Right lobe of liver (tissue), 6 donors: ENCODE measurements around the gene CBX5. TPM values are rescaled to one million over a fixed set of nuclear protein-coding genes. Genes with fewer than 3 reads are reported as not detected.

Experiments used
- ATAC-seq, 4 donors: fragments of 200-7000 bp; cut with Tn5 transposase; one replicate each; pipeline ENCODE4 v1.9.1; 2020; ENCODE audit warnings: mild to moderate bottlenecking in 4 of 4, moderate library complexity in 4 of 4
- DNase-seq, 3 donors: peaks; one replicate each; pipeline ENCODE4 v3.0.0-alpha.2; 2020
- H3K27ac ChIP-seq, 3 donors: fragments of 200-600 bp; one replicate each; pipeline ENCODE4 v1.8.0; 2022
- H3K27me3 ChIP-seq, 2 donors: fragments of 200-600 bp; one replicate each; pipeline ENCODE4 v1.8.0; 2022
- H3K36me3 ChIP-seq, 4 donors: fragments of 200-600 bp; sonication (generic) in 1 of 4; one replicate each; pipeline versions ENCODE4 v1.5.1 to v1.8.0; 2017 to 2022; ENCODE audit warnings: control low read depth in 1 of 4
- H3K4me1 ChIP-seq, 4 donors: fragments of 200-600 bp; sonication (generic) in 1 of 4; one replicate each; pipeline versions ENCODE4 v1.5.1 to v1.8.0; 2017 to 2022; ENCODE audit warnings: control low read depth in 1 of 4
- H3K4me3 ChIP-seq, 3 donors: fragments of 200-600 bp; one replicate each; pipeline ENCODE4 v1.8.0; 2022
- H3K9me3 ChIP-seq, 4 donors: fragments of 200-600 bp; sonication (generic) in 1 of 4; one replicate each; pipeline versions ENCODE4 v1.5.1 to v1.8.0; 2017 to 2022; ENCODE audit warnings: control low read depth in 1 of 4
- CTCF ChIP-seq, 4 donors: fragments of 200-600 bp in 3 of 4; fragments of 450-650 bp in 1 of 4; IDR thresholded peaks; one replicate each; pipeline versions ENCODE4 v1.5.1 to v1.8.0; 2016 to 2022; ENCODE audit warnings: antibody characterized with exemption in 4 of 4, mild to moderate bottlenecking in 2 of 4
- POLR2A ChIP-seq: fragments of 450-650 bp; IDR thresholded peaks from one replicate; pipeline ENCODE4 v1.6.1; 2017; ENCODE audit warnings: antibody characterized with exemption, mild to moderate bottlenecking
- WGBS: methylation state at CpG from one replicate; pipeline ENCODE4 v1.1.6; 2018; ENCODE audit warnings: low coverage, low lambda C conversion rate; ENCODE audit not compliant: insufficient coverage; ENCODE audit errors: missing lambda C conversion rate; 5-methylcytosine and 5-hydroxymethylcytosine counted together
- intact Hi-C, 2 donors: fragments of 100-400 bp; cut with DNase I; formaldehyde crosslinking; loops; one replicate each; pipeline versions ENCODE4 v1.11.2 to v1.14.1; 2022
- total RNA-seq, 6 experiments: library from RNA; depleted of rRNA in 2 of 6; stranded (reverse); fragments of >200 nt in 2 of 6; fragmentation: NEBNext Ultra II Directional in 3 of 6; extraction: Animal tissue kit (Norgen Biotek cat#: 25700) in 3 of 6; gene quantifications; one replicate each; pipeline versions ENCODE4 v1.1.0 to v1.2.4, GENCODE V29; 2016 to 2023
- donor health status: DM: no; HTN: yes; CAD: no.
- donor health status: DM: no; HTN: no; CAD: no.
- donor health status: DM: no; HTN: no; CAD: no.
- donor health status: DM: no; HTN: yes; CAD: no.
- donor health status: DM: no; HTN: yes; CAD: no.

Gene CBX5
- total RNA-seq, 6 experiments from 2014 or later: 14.4 to 23.7 (median 20.1) TPM

GRCh38 chr12:54221402-54221984 is 58.4 kb downstream of the CBX5 start:
- H3K4me1 ChIP-seq: peaks cover 0 to 8% (median 0%) of the 10 kb centered on the region in 4 donors
- intact Hi-C loops: loop anchor here in 1 of 2 donors (10.0 kb wide), 1 partner anchor 143 kb away; the partner anchor contains the start of gene GPR84
- H3K27me3 ChIP-seq: peaks cover 7 to 8% of the 10 kb centered on the region in 2 donors
- 68% methylated on average over 6 of the region's 6 CpGs for WGBS
- H3K36me3 ChIP-seq: no peaks in the 10 kb centered on the region
- no peak overlapping the region for H3K4me3 ChIP-seq
- H3K9me3 ChIP-seq: no peaks in the 10 kb centered on the region
- no peak overlapping the region for H3K27ac ChIP-seq
- ATAC-seq: no peak
- no peak for DNase-seq
- TF ChIP-seq POLR2A (no peak), CTCF (IDR thresholded peaks at IDR 0.05) (no peak)

- DNase-seq (no peak), ATAC-seq (no peak)
- Histone ChIP-seq H3K36me3 (no peaks in the 10 kb centered on the region), H3K27me3 (peaks cover 7 to 8% of the 10 kb centered on the region in 2 donors), H3K4me3 (no peak overlapping the region), H3K9me3 (no peaks in the 10 kb centered on the region), H3K27ac (no peak overlapping the region), H3K4me1 (peaks cover 0 to 8% (median 0%) of the 10 kb centered on the region in 4 donors)
- WGBS: 54% methylated on average over 5 of the region's 7 CpGs
- TF ChIP-seq CTCF (IDR thresholded peaks at IDR 0.05) (no peak), POLR2A (no peak)
- intact Hi-C loops: loop anchor here in 1 of 2 donors (10.0 kb wide), 1 partner anchor 144 kb away; the partner anchor contains the start of gene GPR84
Observed at GRCh38 chr12:54220567-54220966, 59.4 kb downstream of the CBX5 start.

GRCh38 chr12:54220092-54220557 is 59.8 kb downstream of the CBX5 start:
- TF ChIP-seq POLR2A: no peak
- TF ChIP-seq CTCF (IDR thresholded peaks at IDR 0.05): peak; percentile 65 to 67 (median 66)
- Histone ChIP-seq H3K27ac (no peak overlapping the region), H3K36me3 (no peaks in the 10 kb centered on the region), H3K4me3 (no peak overlapping the region), H3K4me1 (peaks cover 0 to 8% (median 0%) of the 10 kb centered on the region in 4 donors), H3K9me3 (no peaks in the 10 kb centered on the region), H3K27me3 (peaks cover 7 to 9% of the 10 kb centered on the region in 2 donors)
- DNase-seq: peak in 1 of 3 donors; percentile 60
- ATAC-seq: peak; percentile 74 to 83 (median 78)
- intact Hi-C loops: loop anchor here in 1 of 2 donors (10.0 kb wide), 1 partner anchor 145 kb away; the partner anchor contains the start of gene GPR84
- WGBS: 18% methylated on average over 8 of the region's 8 CpGs

- TF ChIP-seq POLR2A: no peak
- no peak for ATAC-seq
- Histone ChIP-seq H3K4me1 (peaks cover 0 to 11% (median 0%) of the 10 kb centered on the region in 4 donors), H3K4me3 (no peak overlapping the region), H3K9me3 (no peaks in the 10 kb centered on the region), H3K27ac (no peak overlapping the region), H3K36me3 (no peaks in the 10 kb centered on the region), H3K27me3 (peaks cover 7 to 27% of the 10 kb centered on the region in 2 donors)
- intact Hi-C loops: no loop called here
- 7% methylated on average over 13 of the region's 39 CpGs for WGBS
- no peak for DNase-seq
Observed at GRCh38 chr12:54217774-54218241, 62.1 kb downstream of the CBX5 start.
